GM06990 (cell line): Measurements from ENCODE around the gene ASIC3.

Source experiments
- DNase-seq: peaks from one replicate; pipeline ENCODE4 v3.0.0-alpha.2; 2011; ENCODE audit not compliant: insufficient read length; ENCODE audit errors: extremely low read depth
- H3K27me3 ChIP-seq: replicated peaks from 2 replicates; pipeline ENCODE4 v1.6.0; 2011; ENCODE audit warnings: low read length; ENCODE audit not compliant: control insufficient read depth, insufficient read depth
- H3K36me3 ChIP-seq: 2 replicates; pipeline ENCODE4 v1.5.1; 2011; ENCODE audit warnings: low read length; ENCODE audit not compliant: control insufficient read depth, insufficient read depth
- H3K4me3 ChIP-seq: replicated peaks from 2 replicates; pipeline ENCODE4 v1.5.1; 2011; ENCODE audit warnings: low read depth, mild to moderate bottlenecking, control low read depth, low read length
- TF ChIP-seq, protein P1 (sequence below): IDR thresholded peaks from 2 replicates; pipeline ENCODE4 v1.5.1; 2011; ENCODE audit warnings: low read length, control low read depth, mild to moderate bottlenecking, inconsistent platforms; ENCODE audit not compliant: insufficient read depth, poor library complexity, severe bottlenecking

ASIC3 gene

DNA sequence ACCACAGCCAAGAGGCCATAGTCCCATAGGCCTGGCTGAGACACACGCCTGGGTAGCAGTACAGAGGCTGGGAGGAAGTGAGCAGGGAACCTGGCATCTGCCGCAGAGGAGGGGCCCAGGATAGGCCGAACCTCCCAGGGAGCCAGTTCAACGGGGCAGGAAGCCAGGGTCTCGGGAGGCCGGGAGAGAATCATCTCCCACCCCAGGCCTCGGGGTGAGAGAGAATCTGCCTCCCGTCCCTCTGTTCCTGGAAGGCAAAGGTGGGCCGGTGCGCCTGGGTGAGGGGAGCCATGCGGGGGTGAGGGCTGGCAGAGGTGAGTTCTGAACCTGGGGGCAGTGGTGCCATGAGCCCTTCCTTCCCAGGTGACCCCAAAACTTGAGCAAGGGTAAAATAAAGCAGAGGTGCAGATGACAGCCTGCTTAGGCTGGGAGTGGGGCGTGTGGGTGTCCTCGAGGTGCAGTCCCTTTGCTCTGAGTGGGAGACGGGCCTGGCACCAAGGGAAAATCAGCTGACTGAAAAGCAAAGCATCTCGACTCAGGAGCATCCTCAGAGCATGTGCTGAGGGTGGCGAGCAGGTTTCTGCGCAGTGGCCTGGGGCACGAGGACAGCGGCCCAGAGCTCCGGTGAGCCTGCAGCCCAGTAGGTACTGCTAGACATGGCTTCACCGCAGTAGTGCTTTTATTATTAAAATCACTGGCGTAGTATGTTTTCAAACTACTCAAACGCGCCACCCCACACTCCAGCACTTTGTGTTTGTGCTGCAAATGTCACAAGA, 53.5 kb downstream of the ASIC3 start:
- TF ChIP-seq, protein P1, sequence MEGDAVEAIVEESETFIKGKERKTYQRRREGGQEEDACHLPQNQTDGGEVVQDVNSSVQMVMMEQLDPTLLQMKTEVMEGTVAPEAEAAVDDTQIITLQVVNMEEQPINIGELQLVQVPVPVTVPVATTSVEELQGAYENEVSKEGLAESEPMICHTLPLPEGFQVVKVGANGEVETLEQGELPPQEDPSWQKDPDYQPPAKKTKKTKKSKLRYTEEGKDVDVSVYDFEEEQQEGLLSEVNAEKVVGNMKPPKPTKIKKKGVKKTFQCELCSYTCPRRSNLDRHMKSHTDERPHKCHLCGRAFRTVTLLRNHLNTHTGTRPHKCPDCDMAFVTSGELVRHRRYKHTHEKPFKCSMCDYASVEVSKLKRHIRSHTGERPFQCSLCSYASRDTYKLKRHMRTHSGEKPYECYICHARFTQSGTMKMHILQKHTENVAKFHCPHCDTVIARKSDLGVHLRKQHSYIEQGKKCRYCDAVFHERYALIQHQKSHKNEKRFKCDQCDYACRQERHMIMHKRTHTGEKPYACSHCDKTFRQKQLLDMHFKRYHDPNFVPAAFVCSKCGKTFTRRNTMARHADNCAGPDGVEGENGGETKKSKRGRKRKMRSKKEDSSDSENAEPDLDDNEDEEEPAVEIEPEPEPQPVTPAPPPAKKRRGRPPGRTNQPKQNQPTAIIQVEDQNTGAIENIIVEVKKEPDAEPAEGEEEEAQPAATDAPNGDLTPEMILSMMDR, result no peak
- H3K36me3 ChIP-seq, result no peaks in the 10 kb centered on the region

More for the DNA sequence above, 53.5 kb downstream of the ASIC3 start:
- H3K4me3 ChIP-seq, result no peak overlapping the region
- H3K27me3 ChIP-seq, result no peaks in the 10 kb centered on the region
- DNase-seq, result no peak
